Keratinocyte (primary cell): ENCODE results near the gene RTCB.

Source experiments
- EZH2 ChIP-seq: IDR thresholded peaks from one replicate; pipeline ENCODE4 v1.6.1; 2012; ENCODE audit warnings: inconsistent platforms, mild to moderate bottlenecking, low read length, moderate library complexity
- TF ChIP-seq, protein P1 (sequence below), 3 experiments: IDR thresholded peaks in 1 of 3; conservative IDR thresholded peaks in 1 of 3; optimal IDR thresholded peaks in 1 of 3; 2 replicates in 2 of 3; 3 replicates in 1 of 3; pipeline versions ENCODE3 to v1.5.1; 2011; ENCODE audit warnings: low read length in 3 of 3, mild to moderate bottlenecking in 3 of 3, moderate library complexity in 2 of 3, control low read depth in 1 of 3, inconsistent platforms in 1 of 3; ENCODE audit not compliant: insufficient read depth in 2 of 3; ENCODE audit errors: extremely low read depth in 1 of 3

DNA sequence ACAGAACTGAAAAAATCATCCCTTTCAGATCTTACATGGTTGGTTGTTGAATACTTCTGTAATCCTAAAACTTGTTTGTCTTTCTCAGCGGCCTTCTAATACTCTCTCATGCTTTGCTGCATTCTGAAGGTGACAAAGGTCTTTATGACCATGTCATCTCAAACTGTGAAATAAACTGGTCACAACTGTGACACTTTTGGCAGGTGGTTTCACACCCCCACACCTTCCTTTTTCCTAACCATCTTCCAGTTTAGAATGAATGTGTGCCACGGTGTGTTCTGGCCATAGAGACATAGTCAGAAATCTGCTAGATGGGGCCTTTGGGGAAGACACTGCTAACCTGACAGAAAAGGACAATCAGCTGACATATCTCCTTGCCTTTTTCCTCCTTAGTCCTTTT lies 69.1 kb downstream of the RTCB start:
- TF ChIP-seq, protein P1, sequence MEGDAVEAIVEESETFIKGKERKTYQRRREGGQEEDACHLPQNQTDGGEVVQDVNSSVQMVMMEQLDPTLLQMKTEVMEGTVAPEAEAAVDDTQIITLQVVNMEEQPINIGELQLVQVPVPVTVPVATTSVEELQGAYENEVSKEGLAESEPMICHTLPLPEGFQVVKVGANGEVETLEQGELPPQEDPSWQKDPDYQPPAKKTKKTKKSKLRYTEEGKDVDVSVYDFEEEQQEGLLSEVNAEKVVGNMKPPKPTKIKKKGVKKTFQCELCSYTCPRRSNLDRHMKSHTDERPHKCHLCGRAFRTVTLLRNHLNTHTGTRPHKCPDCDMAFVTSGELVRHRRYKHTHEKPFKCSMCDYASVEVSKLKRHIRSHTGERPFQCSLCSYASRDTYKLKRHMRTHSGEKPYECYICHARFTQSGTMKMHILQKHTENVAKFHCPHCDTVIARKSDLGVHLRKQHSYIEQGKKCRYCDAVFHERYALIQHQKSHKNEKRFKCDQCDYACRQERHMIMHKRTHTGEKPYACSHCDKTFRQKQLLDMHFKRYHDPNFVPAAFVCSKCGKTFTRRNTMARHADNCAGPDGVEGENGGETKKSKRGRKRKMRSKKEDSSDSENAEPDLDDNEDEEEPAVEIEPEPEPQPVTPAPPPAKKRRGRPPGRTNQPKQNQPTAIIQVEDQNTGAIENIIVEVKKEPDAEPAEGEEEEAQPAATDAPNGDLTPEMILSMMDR (optimal IDR thresholded peaks at IDR 0.05 in 1 of 3, IDR thresholded peaks at IDR 0.05 in 1 of 3, conservative IDR thresholded peaks at IDR 0.05 in 1 of 3; ENCODE audit: extremely low read depth in 1 of 3, insufficient read depth in 2 of 3, low read length in 3 of 3), result no peak
- TF ChIP-seq EZH2, result no peak
